ENCODE data around the gene PITHD1. TPM values are rescaled to one million over a fixed set of nuclear protein-coding genes. Genes with fewer than 3 reads are reported as not detected.
"Not testable (repeated sequence)": the region's sequence is repeated elsewhere in the genome, so short reads cannot be mapped to it uniquely, and the experiment has no call there.

Gene PITHD1
- total RNA-seq, 6 experiments from 2014 or later, result 22.9 to 34.7 (median 30.6) TPM

- Histone ChIP-seq H3K36me3 (peaks cover 0 to 23% (median 2%) of the 10 kb centered on the region in 4 donors), H3K4me1 (peaks cover 0 to 4% (median 0%) of the 10 kb centered on the region in 4 donors), H3K9me3 (peaks cover 0 to 2% (median 0%) of the 10 kb centered on the region in 4 donors), H3K27me3 (no peaks in the 10 kb centered on the region), H3K27ac (no peak overlapping the region), H3K4me3 (no peak overlapping the region)
- 44% methylated on average over 7 of the region's 16 CpGs for WGBS (ENCODE audit: insufficient coverage, low coverage, low lambda C conversion rate, missing lambda C conversion rate)
- peak; percentile 68 to 81 (median 76) for DNase-seq
- intact Hi-C loops (cut with DNase I), result no loop called here
- no peak for TF ChIP-seq CTCF (IDR thresholded peaks at IDR 0.05)
- TF ChIP-seq POLR2A (IDR thresholded peaks at IDR 0.05), result no peak
- ATAC-seq, result peak; percentile 33 to 58 (median 40)
Measured at GRCh38 chr1:23793018-23793781, 15.0 kb downstream of the PITHD1 start.

DNA sequence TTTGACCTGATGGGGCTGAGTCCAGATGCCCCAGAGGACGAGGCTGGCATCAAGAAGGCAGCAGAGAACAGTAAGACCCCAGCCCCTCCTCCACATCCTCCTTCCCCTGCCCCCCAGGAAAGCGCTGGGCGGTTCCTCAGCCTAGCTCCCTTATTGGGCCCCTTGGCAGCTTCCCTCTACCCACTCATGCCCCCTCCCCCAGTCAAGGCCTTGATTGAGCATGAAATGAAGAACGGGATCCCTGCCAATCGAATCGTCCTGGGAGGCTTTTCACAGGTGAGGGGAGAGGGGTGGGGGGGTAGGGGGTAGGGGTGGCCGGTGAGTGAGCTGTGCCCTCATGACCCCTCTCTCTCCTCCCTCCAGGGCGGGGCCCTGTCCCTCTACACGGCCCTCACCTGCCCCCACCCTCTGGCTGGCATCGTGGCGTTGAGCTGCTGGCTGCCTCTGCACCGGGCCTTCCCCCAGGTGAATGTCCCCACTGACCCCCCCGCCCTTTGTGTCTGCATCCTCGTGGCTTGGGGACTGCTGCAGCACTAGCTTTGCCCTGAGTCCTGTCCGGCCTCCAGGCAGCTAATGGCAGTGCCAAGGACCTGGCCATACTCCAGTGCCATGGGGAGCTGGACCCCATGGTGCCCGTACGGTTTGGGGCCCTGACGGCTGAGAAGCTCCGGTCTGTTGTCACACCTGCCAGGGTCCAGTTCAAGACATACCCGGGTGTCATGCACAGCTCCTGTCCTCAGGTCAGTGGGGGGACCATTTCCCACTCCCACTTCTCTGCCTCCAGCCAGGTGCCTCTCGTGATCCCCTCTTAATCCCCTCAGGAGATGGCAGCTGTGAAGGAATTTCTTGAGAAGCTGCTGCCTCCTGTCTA, 15.9 kb downstream of the PITHD1 start:
- DNase-seq, result peak in 2 of 3 donors; percentile 65 to 74
- WGBS (ENCODE audit: insufficient coverage, low coverage, low lambda C conversion rate, missing lambda C conversion rate), result 40% methylated on average over 5 of the region's 21 CpGs
- H3K27me3 ChIP-seq, result no peaks in the 10 kb centered on the region
- TF ChIP-seq CTCF (IDR thresholded peaks at IDR 0.05), result no peak
- TF ChIP-seq POLR2A (IDR thresholded peaks at IDR 0.05), result no peak
- peaks cover 0 to 23% (median 4%) of the 10 kb centered on the region in 4 donors for H3K36me3 ChIP-seq
- H3K9me3 ChIP-seq, result peaks cover 0 to 2% (median 0%) of the 10 kb centered on the region in 4 donors
- intact Hi-C loops (cut with DNase I), result no loop called here
- peaks cover 0 to 9% (median 2%) of the 10 kb centered on the region in 4 donors for H3K4me1 ChIP-seq
- H3K27ac ChIP-seq, result no peak overlapping the region
- no peak overlapping the region for H3K4me3 ChIP-seq
- peak; percentile 5 to 22 (median 16) for ATAC-seq

GRCh38 chr1:23794732-23795182, 16.5 kb downstream of the PITHD1 start:
- WGBS (ENCODE audit: insufficient coverage, low coverage, low lambda C conversion rate, missing lambda C conversion rate), result no CpG with 5 or more reads among the region's 9 CpGs
- intact Hi-C loops (cut with DNase I); H3K4me3 ChIP-seq; H3K27me3 ChIP-seq; DNase-seq; H3K27ac ChIP-seq; ATAC-seq; H3K9me3 ChIP-seq: not testable (repeated sequence)
- peaks cover 0 to 23% (median 4%) of the 10 kb centered on the region in 4 donors for H3K36me3 ChIP-seq
- H3K4me1 ChIP-seq, result peaks cover 0 to 16% (median 5%) of the 10 kb centered on the region in 4 donors

DNA sequence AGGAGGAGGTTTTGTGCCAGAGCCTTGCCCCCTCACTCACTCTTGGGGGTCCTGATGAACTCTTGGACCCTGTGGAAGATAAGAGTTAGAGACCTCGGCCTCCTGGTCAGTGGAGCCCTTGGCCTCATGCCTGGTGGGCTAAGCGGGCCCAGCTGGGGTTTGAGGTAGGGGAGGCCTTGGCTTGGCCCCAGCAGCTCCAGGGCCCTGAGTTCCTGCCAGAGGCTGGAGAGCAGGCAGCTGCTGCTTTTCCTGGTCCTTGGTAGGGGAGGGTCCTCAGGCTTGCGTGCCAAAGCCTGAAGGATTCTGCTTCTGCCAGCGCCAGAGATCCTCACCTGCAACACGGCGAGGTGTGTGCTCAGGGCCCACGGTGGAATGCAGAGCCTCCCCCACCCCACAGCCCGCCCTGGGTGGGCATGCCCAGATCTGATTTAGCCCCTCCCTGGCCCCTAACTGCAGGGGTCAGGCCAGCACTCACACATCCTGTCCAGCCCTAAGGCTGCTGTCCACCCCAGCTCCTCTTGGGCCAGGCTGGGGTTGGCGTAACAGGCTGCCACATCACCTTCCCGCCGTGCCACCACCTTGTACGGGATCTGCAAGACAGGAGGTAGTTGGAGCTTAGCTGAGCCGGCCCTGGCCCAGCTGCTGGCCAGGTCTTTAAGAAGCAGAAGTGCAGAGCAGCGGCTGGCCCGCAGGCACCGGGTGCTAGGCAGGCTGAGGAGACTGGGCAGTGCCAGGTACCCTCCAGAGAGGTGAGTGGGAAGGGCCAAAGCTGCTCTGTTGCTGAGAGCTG, 17.7 kb downstream of the PITHD1 start:
- Histone ChIP-seq H3K27ac (no peak overlapping the region), H3K4me3 (no peak overlapping the region), H3K36me3 (peaks cover 0 to 23% (median 4%) of the 10 kb centered on the region in 4 donors), H3K4me1 (peaks cover 0 to 13% (median 5%) of the 10 kb centered on the region in 4 donors), H3K9me3 (peaks cover 0 to 1% (median 0%) of the 10 kb centered on the region in 4 donors), H3K27me3 (no peaks in the 10 kb centered on the region)
- ATAC-seq (no peak), DNase-seq (no peak)
- TF ChIP-seq POLR2A (IDR thresholded peaks at IDR 0.05) (no peak), CTCF (IDR thresholded peaks at IDR 0.05) (no peak)
- WGBS (ENCODE audit: insufficient coverage, low coverage, low lambda C conversion rate, missing lambda C conversion rate), result 40% methylated on average over 1 of the region's 16 CpGs
- intact Hi-C loops (cut with DNase I), result no loop called here
